Upper lobe of right lung (tissue), 1 donor: ENCODE results near the gene DOK4. TPM values are rescaled to one million over a fixed set of nuclear protein-coding genes. Genes with fewer than 3 reads are reported as not detected.

Experiments used
- ATAC-seq: fragments of 200-7000 bp; cut with Tn5 transposase; one replicate; pipeline ENCODE4 v1.9.1; 2020; ENCODE audit warnings: mild to moderate bottlenecking, moderate library complexity
- DNase-seq: peaks from one replicate; pipeline ENCODE4 v3.0.0-alpha.2; 2020
- H3K27ac ChIP-seq: fragments of 200-600 bp; one replicate; pipeline ENCODE4 v1.8.0; 2022
- H3K27me3 ChIP-seq: fragments of 200-600 bp; one replicate; pipeline ENCODE4 v1.8.0; 2022; ENCODE audit warnings: mild to moderate bottlenecking
- H3K36me3 ChIP-seq: fragments of 200-600 bp; one replicate; pipeline ENCODE4 v1.8.0; 2022
- H3K4me1 ChIP-seq: fragments of 200-600 bp; one replicate; pipeline ENCODE4 v1.8.0; 2022
- H3K4me3 ChIP-seq: fragments of 200-600 bp; one replicate; pipeline ENCODE4 v1.8.0; 2022; ENCODE audit warnings: mild to moderate bottlenecking
- H3K9me3 ChIP-seq: fragments of 200-600 bp; one replicate; pipeline ENCODE4 v1.8.0; 2022
- CTCF ChIP-seq: fragments of 200-600 bp; IDR thresholded peaks from one replicate; pipeline ENCODE4 v1.8.0; 2022; ENCODE audit warnings: antibody characterized with exemption
- intact Hi-C: fragments of 100-400 bp; cut with DNase I; formaldehyde crosslinking; loops from one replicate; pipeline ENCODE4 v1.11.0; 2022
- long read RNA-seq: library from polyadenylated mRNA; unstranded; transcript quantifications from one replicate; pipeline ENCODE4 v2.0.0, GENCODE V29; 2021
- total RNA-seq: library from RNA; stranded (reverse); fragmentation: NEBNext Ultra II Directional; extraction: Animal tissue kit (Norgen Biotek cat#: 25700); gene quantifications from one replicate; pipeline ENCODE4 v1.2.1, GENCODE V29; 2021
- donor health status: DM: no; HTN: yes; CAD: no; lungs with severe emphysema.

Gene DOK4
- 55.1 TPM for total RNA-seq
- long read RNA-seq, transcript DOK4-210 (7 exons, 2,851 nt), result minor isoform, 5 of 200 reads
- long read RNA-seq, transcript DOK4-218 (8 exons, 1,848 nt), result minor isoform, 10 of 200 reads
- long read RNA-seq, transcript DOK4-201 (9 exons, 2,772 nt), result major isoform, 82 of 200 reads
- long read RNA-seq, partial matches to known transcripts, result 42 of 200 reads
- long read RNA-seq, other reads (novel, unspliced or antisense), result 61 of 200 reads

- no peak for TF ChIP-seq CTCF
- Histone ChIP-seq H3K36me3 (no peaks in the 10 kb centered on the region), H3K27me3 (no peaks in the 10 kb centered on the region), H3K9me3 (no peaks in the 10 kb centered on the region), H3K4me1 (peaks cover 9% of the 10 kb centered on the region), H3K4me3 (peak within 1 kb of the TSS; percentile 75), H3K27ac (peak within 1 kb of the TSS; percentile 80)
- DNase-seq, result peak; percentile 94
- ATAC-seq, result peak; percentile 96
- intact Hi-C loops, result no loop called here
These were observed at the start of gene DOK4 for GRCh38 chr16:57485916-57486857. DOK4 (minus strand) TSS chr16:57486493; CDS start chr16:57479507, 6,986 bp downstream.

- H3K36me3 ChIP-seq, result no peaks in the 10 kb centered on the region
- intact Hi-C loops, result no loop called here
- peak; percentile 97 for DNase-seq
- no peaks in the 10 kb centered on the region for H3K27me3 ChIP-seq
- H3K9me3 ChIP-seq, result no peaks in the 10 kb centered on the region
- H3K27ac ChIP-seq, result peak overlapping the region; percentile 92
- ATAC-seq, result peak; percentile 93
- H3K4me1 ChIP-seq, result peaks cover 49% of the 10 kb centered on the region
- H3K4me3 ChIP-seq, result peak overlapping the region; percentile 91
- TF ChIP-seq CTCF, result peak; percentile 24
These were observed 49.5 kb upstream of the DOK4 start for GRCh38 chr16:57535680-57536305.

- DNase-seq (peak; percentile 62), ATAC-seq (no peak)
- Histone ChIP-seq H3K9me3 (no peaks in the 10 kb centered on the region), H3K4me3 (peak overlapping the region; percentile 91), H3K27me3 (no peaks in the 10 kb centered on the region), H3K36me3 (no peaks in the 10 kb centered on the region), H3K27ac (peak overlapping the region; percentile 92), H3K4me1 (peaks cover 55% of the 10 kb centered on the region)
- TF ChIP-seq CTCF, result no peak
- intact Hi-C loops, result no loop called here
These were observed 48.8 kb upstream of the DOK4 start for GRCh38 chr16:57534881-57535658.

GRCh38 chr16:57534337-57534880 is 48.1 kb upstream of the DOK4 start:
- no peaks in the 10 kb centered on the region for H3K36me3 ChIP-seq
- ATAC-seq, result no peak
- intact Hi-C loops, result no loop called here
- H3K27ac ChIP-seq, result no peak overlapping the region
- no peak overlapping the region for H3K4me3 ChIP-seq
- no peaks in the 10 kb centered on the region for H3K9me3 ChIP-seq
- no peak for TF ChIP-seq CTCF
- no peaks in the 10 kb centered on the region for H3K27me3 ChIP-seq
- DNase-seq, result peak; percentile 43
- H3K4me1 ChIP-seq, result peaks cover 62% of the 10 kb centered on the region
